Calu3 (cell line): ENCODE measurements around the gene COA4. TPM values are rescaled to one million over a fixed set of nuclear protein-coding genes. Genes with fewer than 3 reads are reported as not detected.
A peak's percentile ranks its signal among the peaks of the same experiment; 100 is the strongest.

Source experiments
- BruUV-seq: library from RNA; stranded (reverse); fragments of 400-500 nt; replicated peaks from 2 replicates; lab custom pipeline; 2021; lab: Mats Ljungman, UMichigan
- CTCF ChIA-PET: fragments of 300-600 bp; sonication (Branson Sonifier 250); formaldehyde crosslinking; loops from one replicate; lab custom pipeline; 2022; ENCODE audit warnings: antibody characterized with exemption; lab: Charles Lee
- DNase-seq: peaks from one replicate; pipeline ENCODE4 v3.0.0; 2022
- H3K27ac Mint-ChIP-seq: one replicate; pipeline ENCODE4 v1.8.0; 2022; ENCODE audit warnings: mixed read lengths; ENCODE audit not compliant: unreplicated experiment
- H3K27me3 Mint-ChIP-seq: one replicate; pipeline ENCODE4 v1.8.0; 2022; ENCODE audit warnings: mixed read lengths; ENCODE audit not compliant: unreplicated experiment
- H3K36me3 Mint-ChIP-seq: one replicate; pipeline ENCODE4 v1.8.0; 2022; ENCODE audit warnings: mild to moderate bottlenecking, moderate library complexity, mixed read lengths; ENCODE audit not compliant: insufficient read depth, unreplicated experiment
- H3K4me1 Mint-ChIP-seq: one replicate; pipeline ENCODE4 v1.8.0; 2022; ENCODE audit warnings: mild to moderate bottlenecking, low read depth, mixed read lengths; ENCODE audit not compliant: unreplicated experiment
- H3K4me3 Mint-ChIP-seq: one replicate; pipeline ENCODE4 v1.8.0; 2022; ENCODE audit warnings: mild to moderate bottlenecking, low read depth, moderate library complexity, mixed read lengths; ENCODE audit not compliant: unreplicated experiment
- H3K9me3 Mint-ChIP-seq: one replicate; pipeline ENCODE4 v1.8.0; 2022; ENCODE audit warnings: low read depth, mixed read lengths; ENCODE audit not compliant: unreplicated experiment
- intact Hi-C: fragments of 100-400 bp; cut with micrococcal nuclease; formaldehyde crosslinking; loops from one replicate; pipeline ENCODE4 v1.10.0; 2022; ENCODE audit not compliant: unreplicated experiment
- total RNA-seq: library from RNA; stranded (reverse); gene quantifications from 2 replicates; pipeline ENCODE4 v1.2.3, GENCODE V29; 2022
- TF ChIP-seq, protein P1 (sequence below): fragments of 200-600 bp; IDR thresholded peaks from one replicate; pipeline ENCODE4 v1.8.0; 2022; ENCODE audit warnings: antibody characterized with exemption; ENCODE audit not compliant: unreplicated experiment

Gene COA4
- total RNA-seq, 1 experiment from 2014 or later, result 82.5 TPM

GRCh38 chr11:73875380-73875779, 1.3 kb downstream of the COA4 start:
- BruUV-seq, result no TSS peak
- no peak for DNase-seq
- intact Hi-C loops, result no loop called here
- Mint-ChIP-seq H3K4me3 (peak overlapping the region; percentile 92), H3K4me1 (peaks cover 21% of the 10 kb centered on the region), H3K9me3 (no peaks in the 10 kb centered on the region), H3K27me3 (no peaks in the 10 kb centered on the region), H3K27ac (peak overlapping the region; percentile 93), H3K36me3 (peaks cover 50% of the 10 kb centered on the region)
- TF ChIP-seq, protein P1, sequence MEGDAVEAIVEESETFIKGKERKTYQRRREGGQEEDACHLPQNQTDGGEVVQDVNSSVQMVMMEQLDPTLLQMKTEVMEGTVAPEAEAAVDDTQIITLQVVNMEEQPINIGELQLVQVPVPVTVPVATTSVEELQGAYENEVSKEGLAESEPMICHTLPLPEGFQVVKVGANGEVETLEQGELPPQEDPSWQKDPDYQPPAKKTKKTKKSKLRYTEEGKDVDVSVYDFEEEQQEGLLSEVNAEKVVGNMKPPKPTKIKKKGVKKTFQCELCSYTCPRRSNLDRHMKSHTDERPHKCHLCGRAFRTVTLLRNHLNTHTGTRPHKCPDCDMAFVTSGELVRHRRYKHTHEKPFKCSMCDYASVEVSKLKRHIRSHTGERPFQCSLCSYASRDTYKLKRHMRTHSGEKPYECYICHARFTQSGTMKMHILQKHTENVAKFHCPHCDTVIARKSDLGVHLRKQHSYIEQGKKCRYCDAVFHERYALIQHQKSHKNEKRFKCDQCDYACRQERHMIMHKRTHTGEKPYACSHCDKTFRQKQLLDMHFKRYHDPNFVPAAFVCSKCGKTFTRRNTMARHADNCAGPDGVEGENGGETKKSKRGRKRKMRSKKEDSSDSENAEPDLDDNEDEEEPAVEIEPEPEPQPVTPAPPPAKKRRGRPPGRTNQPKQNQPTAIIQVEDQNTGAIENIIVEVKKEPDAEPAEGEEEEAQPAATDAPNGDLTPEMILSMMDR, result no peak
- CTCF ChIA-PET, result interaction anchor here (0.7 kb wide), 1 partner anchor 270 kb away, joined by 5 read pairs; no protein-coding TSS in a partner anchor

- H3K36me3 Mint-ChIP-seq, result peaks cover 52% of the 10 kb centered on the region
- H3K4me1 Mint-ChIP-seq, result peaks cover 15% of the 10 kb centered on the region
- no TSS peak for BruUV-seq
- TF ChIP-seq, protein P1, result no peak
- CTCF ChIA-PET, result no interaction called here
- peak overlapping the region; percentile 22 for H3K27ac Mint-ChIP-seq
- H3K27me3 Mint-ChIP-seq, result no peaks in the 10 kb centered on the region
- H3K4me3 Mint-ChIP-seq, result no peak overlapping the region
- H3K9me3 Mint-ChIP-seq, result no peaks in the 10 kb centered on the region
- intact Hi-C loops, result no loop called here
- DNase-seq, result no peak
Measured at GRCh38 chr11:73872749-73873357, 3.8 kb downstream of the COA4 start.

GRCh38 chr11:73870261-73870660, 6.4 kb downstream of the COA4 start:
- Mint-ChIP-seq H3K36me3 (peaks cover 32% of the 10 kb centered on the region), H3K27me3 (no peaks in the 10 kb centered on the region), H3K27ac (no peak overlapping the region), H3K4me3 (no peak overlapping the region), H3K9me3 (no peaks in the 10 kb centered on the region), H3K4me1 (peaks cover 9% of the 10 kb centered on the region)
- CTCF ChIA-PET, result interaction anchor here (0.5 kb wide), 1 partner anchor 80 kb away, joined by 3 read pairs; no protein-coding TSS in a partner anchor
- no peak for DNase-seq
- intact Hi-C loops, result no loop called here
- no TSS peak for BruUV-seq
- TF ChIP-seq, protein P1, result no peak

GRCh38 chr11:73869332-73869949, 7.2 kb downstream of the COA4 start:
- H3K9me3 Mint-ChIP-seq, result no peaks in the 10 kb centered on the region
- CTCF ChIA-PET, result interaction anchor here (0.5 kb wide), 1 partner anchor 79 kb away, joined by 3 read pairs; no protein-coding TSS in a partner anchor
- no peak for DNase-seq
- no peak overlapping the region for H3K27ac Mint-ChIP-seq
- H3K36me3 Mint-ChIP-seq, result peaks cover 32% of the 10 kb centered on the region
- TF ChIP-seq, protein P1, result no peak
- H3K4me1 Mint-ChIP-seq, result peaks cover under 1% of the 10 kb centered on the region
- no peaks in the 10 kb centered on the region for H3K27me3 Mint-ChIP-seq
- BruUV-seq, result no TSS peak
- intact Hi-C loops, result no loop called here
- no peak overlapping the region for H3K4me3 Mint-ChIP-seq
